Glomerular endothelial cell (primary cell): Measurements from ENCODE around the gene PRMT1. TPM values are rescaled to one million over a fixed set of nuclear protein-coding genes. Genes with fewer than 3 reads are reported as not detected.
"Not testable (repeated sequence)": the region's sequence is repeated elsewhere in the genome, so short reads cannot be mapped to it uniquely, and the experiment has no call there.

Source experiments
- DNase-seq: peaks from one replicate; pipeline ENCODE4 v3.0.0-alpha.2; 2011; ENCODE audit warnings: low read depth, low spot score; ENCODE audit errors: extremely low read depth
- total RNA-seq: library from RNA; depleted of rRNA; stranded (reverse); fragments of >200 nt; gene quantifications from 2 replicates; pipeline ENCODE4 v1.2.3, GENCODE V29; 2015

PRMT1 gene
- total RNA-seq, result 266 and 283 TPM in 2 replicates

GRCh38 chr19:49677231-49677900 lies at the start of gene PRMT1:
PRMT1 (plus strand) TSS chr19:49677271; CDS start chr19:49677281, 10 bp downstream.
- DNase-seq, result no peak

DNA sequence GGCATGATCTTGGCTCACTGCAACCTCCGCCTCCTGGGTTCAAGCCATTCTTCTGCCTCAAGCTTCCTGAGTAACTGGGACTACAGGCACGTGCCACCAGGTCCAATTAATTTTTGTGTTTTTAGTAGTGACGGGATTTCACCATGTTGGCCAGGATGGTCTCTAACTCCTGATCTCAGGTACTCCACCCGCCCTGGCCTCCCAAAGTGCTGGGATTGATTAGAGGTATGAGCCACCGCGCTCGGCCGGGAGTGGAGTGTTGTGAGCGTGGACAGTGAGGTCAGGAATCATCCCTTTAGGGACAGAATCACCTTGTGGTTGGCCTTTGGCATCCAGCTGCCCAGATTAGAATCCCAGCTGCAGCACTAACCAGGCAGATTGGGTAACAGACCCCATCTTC lies 47.4 kb upstream of the PRMT1 start:
- no peak for DNase-seq

DNA sequence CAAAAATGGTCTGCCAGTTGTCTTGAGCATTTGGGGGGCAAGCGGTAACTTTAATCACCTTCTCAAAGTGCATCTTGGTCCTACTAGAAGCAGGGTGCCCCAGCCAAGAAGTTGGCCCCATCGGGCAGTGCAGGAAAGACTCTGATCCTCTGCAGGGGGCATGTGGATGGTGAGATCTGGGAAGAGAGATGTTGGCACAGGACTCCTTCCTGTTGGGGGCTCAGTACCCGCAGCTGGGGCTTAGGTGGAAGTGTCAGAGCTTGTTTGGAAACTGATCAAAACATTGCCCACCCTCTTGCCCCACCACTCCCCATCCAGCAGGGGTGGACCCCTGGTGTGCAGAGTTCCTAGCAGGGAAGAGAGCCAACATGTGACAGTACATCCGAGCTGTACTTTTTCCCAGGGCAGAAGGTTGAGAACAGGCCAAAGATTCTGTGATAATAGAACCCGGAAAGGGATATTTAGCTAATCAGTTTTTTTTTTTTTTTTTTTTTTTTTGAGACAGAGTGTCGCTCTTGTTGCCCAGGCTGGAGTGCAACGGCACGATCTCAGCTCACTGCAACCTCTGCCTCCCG lies 46.0 kb upstream of the PRMT1 start:
- no peak for DNase-seq

GRCh38 chr19:49631610-49632192 lies 45.4 kb upstream of the PRMT1 start:
- no peak for DNase-seq

GRCh38 chr19:49632576-49632975 lies 44.5 kb upstream of the PRMT1 start:
- no peak for DNase-seq

GRCh38 chr19:49633273-49633672 lies 43.8 kb upstream of the PRMT1 start:
- DNase-seq, result not testable (repeated sequence)

- DNase-seq, result no peak
These were observed 41.4 kb upstream of the PRMT1 start for GRCh38 chr19:49635530-49636232.

- no peak for DNase-seq
These were observed 40.7 kb upstream of the PRMT1 start for GRCh38 chr19:49636233-49636932.

- DNase-seq, result no peak
These were observed 39.0 kb upstream of the PRMT1 start for GRCh38 chr19:49637821-49638738.

DNA sequence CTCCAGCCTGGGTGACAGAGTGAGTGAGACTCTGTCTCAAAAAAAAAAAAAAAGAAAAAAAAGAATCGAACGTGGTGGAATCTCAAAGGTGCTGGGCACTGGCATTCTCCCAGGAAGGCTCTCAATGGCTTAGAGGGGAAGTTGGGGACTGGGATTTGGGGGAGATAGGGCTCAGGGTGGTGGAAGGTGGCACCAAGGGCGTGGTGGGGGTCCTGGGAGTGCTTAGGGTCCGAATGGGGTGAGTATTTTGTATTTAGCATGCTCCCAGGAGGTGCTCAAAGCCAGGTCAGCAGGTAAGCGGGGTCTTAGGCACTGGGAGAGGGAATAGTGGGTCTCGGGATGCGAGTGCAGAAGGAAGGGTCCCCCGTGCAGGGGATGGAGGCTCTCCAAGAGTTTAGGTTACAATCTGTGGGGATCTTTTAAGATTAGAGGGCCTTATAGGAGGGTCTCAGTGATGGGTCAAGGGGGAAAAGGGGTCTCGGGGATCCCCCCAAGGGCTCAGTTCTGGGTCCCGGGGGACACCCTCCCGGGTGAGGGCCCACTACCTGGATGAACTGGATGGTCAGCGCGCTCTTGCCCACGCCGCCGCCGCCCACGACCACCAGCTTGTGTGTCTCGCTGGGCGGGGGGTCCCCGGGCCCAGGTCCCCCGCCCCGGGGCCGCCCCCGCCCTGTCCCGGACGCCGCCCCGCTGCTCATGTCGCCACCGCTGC lies 37.5 kb upstream of the PRMT1 start:
- no peak for DNase-seq

GRCh38 chr19:49640113-49640898 lies 36.8 kb upstream of the PRMT1 start, which contains the start of gene RRAS:
RRAS (minus strand) TSS chr19:49640143; CDS start chr19:49640098, 45 bp downstream.
- DNase-seq, result peak; percentile 98

DNA sequence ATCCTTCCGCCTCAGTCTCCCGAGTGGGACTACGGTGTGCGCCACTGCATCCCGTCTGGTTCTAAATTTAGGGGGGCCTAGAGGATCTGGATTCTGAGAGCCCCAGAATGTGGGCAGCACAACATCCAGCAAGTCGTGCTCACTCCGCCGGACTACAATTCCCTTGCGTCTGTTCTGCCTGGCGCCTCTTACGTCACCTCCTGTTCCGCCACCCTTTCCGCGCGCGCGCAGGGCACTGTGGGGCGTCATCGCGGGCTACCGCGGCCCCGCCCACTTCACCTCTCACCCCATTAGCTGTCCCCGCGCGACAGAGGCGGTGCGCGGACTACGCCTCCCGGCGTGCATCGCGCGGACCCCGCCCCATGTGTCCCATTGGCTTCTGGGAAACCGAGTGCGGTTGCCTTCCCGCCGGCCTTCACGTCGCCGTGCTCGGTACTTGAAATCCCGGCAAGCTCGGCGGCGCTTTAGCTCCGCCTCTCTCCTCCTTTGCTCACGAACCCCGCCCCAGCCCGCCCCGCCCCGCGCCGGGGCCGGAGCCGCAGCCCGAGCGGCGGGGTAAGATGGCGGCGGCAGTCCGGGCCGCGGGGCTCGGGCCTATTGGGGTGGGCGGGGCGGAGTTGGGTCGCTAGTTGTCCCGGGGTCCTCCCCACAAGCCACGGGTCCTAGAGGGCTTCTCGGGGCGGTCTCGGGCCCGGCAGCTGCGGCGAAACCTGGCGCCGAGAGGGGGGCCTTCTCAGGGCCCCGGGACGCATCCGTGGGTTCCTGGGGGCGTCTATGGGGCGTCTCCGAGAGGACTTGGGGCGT lies 35.2 kb upstream of the PRMT1 start, which contains the start of gene SCAF1:
TSS of gene SCAF1 (plus strand) at position 522 of the 804 bp plus-strand sequence. CDS start 2,818 bp downstream, outside the sequence.
- DNase-seq, result peak; percentile 82

DNA sequence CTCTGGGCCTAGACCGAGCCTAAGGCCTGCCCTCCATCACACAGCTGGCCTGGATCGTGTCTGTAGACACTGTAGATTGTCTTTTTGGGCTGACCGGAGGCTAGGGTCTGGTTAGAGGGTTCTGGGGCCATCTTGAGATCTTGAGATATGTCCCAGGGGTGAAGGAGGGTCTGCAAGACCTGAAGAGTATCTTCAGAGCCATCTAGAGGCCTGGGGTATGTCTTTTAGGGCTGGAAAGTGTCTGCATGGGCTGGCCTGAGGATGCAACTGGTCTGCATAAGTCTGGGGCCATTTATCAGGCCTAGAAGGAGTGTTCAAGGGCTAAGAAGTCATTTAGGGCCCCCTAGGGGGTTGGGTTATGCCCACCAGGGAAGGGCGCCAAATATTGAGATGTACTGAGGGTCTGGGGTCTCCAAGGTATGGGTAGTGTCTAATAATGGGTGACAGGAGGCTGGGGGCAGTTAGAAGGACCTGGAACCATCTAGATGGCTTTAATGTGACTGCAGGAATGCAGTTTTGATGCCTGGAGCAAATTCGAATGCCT lies 34.5 kb upstream of the PRMT1 start:
- DNase-seq, result no peak

GRCh38 chr19:49643466-49643865 lies 33.6 kb upstream of the PRMT1 start:
- DNase-seq, result no peak

- no peak for DNase-seq
These were observed 31.5 kb upstream of the PRMT1 start for GRCh38 chr19:49645592-49645991.

GRCh38 chr19:49645995-49646394 lies 31.1 kb upstream of the PRMT1 start:
- no peak for DNase-seq

GRCh38 chr19:49646586-49646985 lies 30.5 kb upstream of the PRMT1 start:
- DNase-seq, result no peak
